Superior temporal gyrus (tissue), 1 donor: Measurements from ENCODE around the gene WAPL.
"Not testable (repeated sequence)": the region's sequence is repeated elsewhere in the genome, so short reads cannot be mapped to it uniquely, and the experiment has no call there.

Source experiments
- DNase-seq: peaks from one replicate; pipeline ENCODE4 v3.0.0-alpha.2; 2016; ENCODE audit errors: extremely low spot score

The WAPL gene

GRCh38 chr10:86389441-86390193 lies 132.0 kb downstream of the WAPL start:
- no peak for DNase-seq

GRCh38 chr10:86389109-86389440 lies 132.5 kb downstream of the WAPL start:
- not testable (repeated sequence) for DNase-seq

DNA sequence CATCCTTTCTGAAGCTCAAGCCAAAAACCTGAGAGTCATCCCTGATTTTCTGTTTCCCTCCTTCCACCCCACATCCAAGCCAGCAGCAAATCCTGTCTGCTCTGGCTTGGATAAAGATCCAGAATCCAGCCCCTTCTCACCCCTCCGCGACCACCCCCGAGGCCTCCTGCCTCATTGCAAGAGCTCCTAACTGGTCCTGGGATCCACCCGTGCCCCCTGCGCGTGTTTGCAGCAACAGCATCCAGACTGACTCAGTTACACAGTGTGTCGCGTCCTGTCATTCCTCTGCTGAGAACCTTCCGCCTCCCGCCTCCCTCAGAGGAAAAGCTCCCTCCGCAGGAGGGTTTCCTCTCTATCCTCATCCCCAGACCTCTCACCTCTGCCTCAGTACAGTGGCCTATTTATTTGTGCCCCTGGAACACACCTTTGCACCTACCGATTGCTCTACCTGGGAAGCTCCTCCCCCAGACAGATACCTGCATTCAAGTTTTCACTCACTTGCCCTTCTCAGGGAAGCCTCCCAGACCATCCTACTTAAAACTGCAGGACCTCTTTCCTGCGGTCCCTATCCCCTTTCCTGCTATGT lies 133.4 kb downstream of the WAPL start:
- DNase-seq = no peak

DNA sequence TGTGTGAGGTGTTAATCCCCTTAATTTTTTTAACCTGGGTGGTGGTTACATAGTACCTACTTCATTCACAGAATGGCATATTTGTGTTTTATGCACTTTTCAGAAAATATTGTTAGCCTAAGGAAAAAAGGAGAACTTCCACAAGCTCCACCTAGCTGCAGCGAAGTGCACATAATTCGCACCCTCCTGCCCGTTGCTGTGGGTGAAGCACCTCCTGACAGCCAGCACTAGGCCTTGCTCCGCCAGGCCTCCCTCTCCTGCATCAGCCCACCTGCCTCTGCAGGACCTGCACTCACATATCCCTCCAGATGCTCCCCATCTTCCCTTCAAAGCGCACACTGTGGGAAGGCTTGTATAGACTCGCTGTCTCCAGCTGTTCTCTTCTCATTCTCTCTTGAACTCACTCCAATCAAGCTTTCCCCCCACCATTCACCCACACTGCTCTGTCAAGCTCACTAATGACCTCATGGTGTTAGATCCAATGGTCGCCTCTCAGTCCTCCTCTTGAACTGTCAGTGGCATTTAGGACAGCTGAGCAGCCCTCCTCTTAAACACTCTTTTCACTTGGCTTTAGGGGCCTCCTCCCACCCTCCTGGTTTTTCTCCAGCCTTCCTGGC lies 134.3 kb downstream of the WAPL start:
- DNase-seq = no peak

GRCh38 chr10:86385806-86386205 lies 135.8 kb downstream of the WAPL start:
- no peak for DNase-seq
